NCI-H1694 (cell line): ENCODE results near the gene XRCC2.
A peak's percentile ranks its signal among the peaks of the same experiment; 100 is the strongest.

Experiments used
- DNase-seq: peaks from one replicate; lab custom pipeline; 2025; lab: John Stamatoyannopoulos, UW

The XRCC2 gene

DNA sequence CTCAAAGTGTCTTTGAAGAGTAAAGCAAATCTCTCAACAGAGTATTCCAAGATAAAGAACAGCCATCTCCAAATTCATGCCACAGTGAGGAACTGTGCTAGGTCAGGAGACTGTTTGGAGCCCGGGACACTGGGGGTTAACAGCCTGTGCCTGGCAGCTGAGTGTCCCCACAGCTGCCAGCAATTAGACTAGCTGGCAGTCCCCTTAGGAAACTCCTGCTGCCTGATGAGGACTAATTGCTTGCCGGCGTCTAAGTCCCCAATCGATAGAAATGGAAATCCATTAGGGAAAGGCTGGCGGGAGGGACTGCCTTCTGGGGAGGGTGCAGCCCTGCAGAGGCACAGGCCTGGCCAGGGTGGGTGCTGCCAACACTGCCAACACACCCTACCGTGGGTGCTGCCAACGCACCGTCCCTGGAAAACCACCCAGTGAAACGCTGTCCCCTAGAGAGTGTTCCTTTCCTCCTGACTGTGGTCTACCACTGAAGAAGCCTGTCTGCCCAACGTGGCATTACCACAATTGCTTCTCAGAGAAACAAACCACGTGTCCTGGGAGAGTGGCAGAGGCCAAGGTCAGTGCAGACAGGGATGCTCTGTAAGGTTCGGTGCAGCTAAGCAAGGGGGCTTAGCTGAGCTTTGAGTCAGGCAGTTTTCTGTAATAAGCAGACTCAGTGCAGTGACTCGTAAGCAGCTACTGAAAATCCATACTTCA is 60.8 kb downstream of the XRCC2 start:
- peak; percentile 55 for DNase-seq

DNA sequence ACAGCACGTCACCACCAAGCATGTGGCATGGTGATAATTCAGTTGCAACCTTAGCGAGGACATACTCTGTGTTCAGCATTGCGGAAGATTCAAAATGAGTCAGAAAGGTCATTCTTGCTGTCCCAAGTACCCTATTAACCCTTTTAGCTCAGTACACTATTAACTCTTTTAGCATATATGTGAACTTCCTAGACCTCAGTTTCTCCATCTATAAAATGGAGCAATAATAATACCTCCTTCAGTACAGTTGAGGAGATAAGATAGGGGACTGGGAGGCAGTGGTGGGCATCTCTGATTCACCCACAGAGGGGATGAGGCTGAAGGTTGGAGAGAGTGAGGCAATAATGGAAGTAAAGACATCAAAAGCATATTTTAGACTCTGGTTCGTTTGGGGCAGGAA is 67.3 kb downstream of the XRCC2 start:
- no peak for DNase-seq

DNA sequence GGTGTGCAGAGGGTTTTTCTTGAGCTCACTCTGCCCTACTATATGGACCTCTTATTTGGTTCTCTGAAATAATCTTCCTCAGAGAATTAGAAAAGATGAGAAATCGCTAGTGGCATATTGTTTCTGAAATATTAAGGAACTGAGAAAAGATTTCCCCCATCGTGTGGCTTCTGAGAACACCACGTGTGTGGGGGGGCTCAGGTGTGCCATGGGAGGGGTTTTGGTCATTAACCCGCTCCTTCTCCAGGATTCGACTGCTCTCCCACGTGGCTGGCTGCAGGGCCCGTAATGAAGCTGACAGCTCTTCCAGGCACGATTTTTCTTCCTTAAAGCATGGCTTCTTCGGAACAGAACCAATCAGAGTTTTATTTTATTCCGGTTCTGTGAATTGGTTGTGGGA is 67.7 kb downstream of the XRCC2 start:
- no peak for DNase-seq

DNA sequence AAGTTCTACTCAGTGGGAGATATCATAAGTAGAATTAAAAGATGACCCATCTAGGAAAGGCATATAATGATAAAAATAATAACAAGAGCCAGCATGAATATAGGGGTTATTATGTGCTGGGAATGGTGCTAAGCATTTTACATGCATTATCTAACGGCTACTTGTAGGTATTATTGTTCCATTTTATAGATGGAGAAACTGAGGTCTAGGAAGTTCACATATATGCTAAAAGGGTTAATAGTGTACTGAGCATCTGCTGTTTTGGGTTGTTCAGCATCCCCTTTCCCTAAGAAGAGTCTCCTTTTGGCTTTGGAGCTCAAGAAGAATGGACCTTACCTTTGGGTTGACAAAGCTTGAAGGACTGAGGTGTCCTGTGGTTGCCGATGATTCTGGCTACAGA is 68.9 kb downstream of the XRCC2 start:
- DNase-seq: no peak

DNA sequence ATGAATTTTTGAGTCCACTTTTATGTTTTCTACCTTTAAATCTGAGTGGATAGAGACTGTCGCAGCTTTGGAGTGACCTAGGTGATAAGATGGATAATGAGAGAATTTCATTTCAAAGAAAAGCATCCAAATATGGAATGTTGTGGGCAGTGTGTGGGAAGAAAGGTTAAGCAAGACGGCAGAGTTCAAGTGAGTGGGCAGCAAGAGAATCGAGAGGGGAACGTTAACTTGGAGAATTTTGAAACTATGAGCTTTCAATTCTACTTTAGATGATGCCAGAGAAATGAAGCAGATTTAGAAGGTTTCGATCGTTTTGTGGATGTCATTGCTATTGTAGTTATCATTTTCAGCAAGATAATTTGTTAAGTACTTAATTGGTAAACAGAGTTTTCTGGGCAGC is 73.0 kb downstream of the XRCC2 start:
- DNase-seq: no peak

GRCh38 chr7:152601305-152601798 is 74.6 kb downstream of the XRCC2 start:
- no peak for DNase-seq

DNA sequence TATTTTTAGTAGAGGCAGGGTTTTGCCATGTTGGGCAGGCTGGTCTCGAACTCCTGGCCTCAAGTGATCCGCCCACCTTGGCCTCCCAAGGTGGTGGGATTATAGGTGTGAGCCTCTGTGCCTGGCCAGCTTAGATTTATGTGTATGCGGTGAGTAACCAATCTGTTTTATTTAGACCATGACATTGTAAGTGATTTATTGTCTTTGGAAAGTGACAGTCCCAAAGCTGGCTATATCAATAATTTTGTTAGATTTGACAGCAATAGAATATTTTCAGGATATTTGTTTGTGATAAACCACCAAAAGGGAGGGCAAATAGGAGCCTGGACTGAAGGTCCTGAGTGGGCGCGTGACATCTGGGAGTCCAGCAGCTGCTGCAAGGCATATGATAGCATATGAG is 75.7 kb downstream of the XRCC2 start:
- no peak for DNase-seq

- no peak for DNase-seq
These were observed 78.4 kb downstream of the XRCC2 start for GRCh38 chr7:152597507-152597906.

DNA sequence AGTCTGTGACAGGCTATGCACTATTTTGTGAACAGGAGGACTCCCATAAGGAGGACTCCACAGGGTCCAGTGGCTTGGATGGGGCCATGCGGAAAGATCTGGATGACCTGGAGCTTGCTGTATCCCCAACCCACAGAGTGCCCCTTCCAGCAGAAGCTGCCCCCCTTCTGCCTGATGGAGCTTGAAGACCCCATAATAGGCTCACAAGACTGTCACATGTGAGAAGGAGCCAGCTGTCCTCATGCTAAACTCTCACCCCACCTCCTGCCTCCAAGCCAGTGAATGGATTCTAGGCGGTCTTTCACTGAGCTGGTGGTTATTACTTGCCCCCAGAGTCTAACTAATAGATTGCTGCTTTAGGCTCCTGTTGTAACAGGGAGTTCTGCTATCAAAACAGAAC is 79.1 kb downstream of the XRCC2 start:
- no peak for DNase-seq
